HG03575 (cell line): ENCODE measurements around the gene SCD.
"Not testable (repeated sequence)": the region's sequence is repeated elsewhere in the genome, so short reads cannot be mapped to it uniquely, and the experiment has no call there.

Source experiments
- ATAC-seq: cut with Tn5 transposase; IDR thresholded peaks from one replicate; pipeline ENCODE4 v1.9.1; 2021; ENCODE audit not compliant: unreplicated experiment, insufficient number of reproducible peaks, low FRiP score; ENCODE audit errors: extremely low read depth

The SCD gene

GRCh38 chr10:100357059-100357858 lies 10.2 kb downstream of the SCD start:
- no peak for ATAC-seq

- no peak for ATAC-seq
Observed at GRCh38 chr10:100359030-100359432, 12.0 kb downstream of the SCD start.

- ATAC-seq: no peak
Observed at GRCh38 chr10:100359529-100360150, 12.6 kb downstream of the SCD start.

- ATAC-seq: no peak
Observed at GRCh38 chr10:100360234-100360633, 13.2 kb downstream of the SCD start.

- no peak for ATAC-seq
Observed at GRCh38 chr10:100362570-100363496, 15.8 kb downstream of the SCD start.

GRCh38 chr10:100364175-100364574 lies 17.1 kb downstream of the SCD start:
- no peak for ATAC-seq

GRCh38 chr10:100364735-100365391 lies 17.8 kb downstream of the SCD start:
- ATAC-seq: no peak

- ATAC-seq: no peak
Observed at GRCh38 chr10:100368721-100369120, 21.7 kb downstream of the SCD start.

GRCh38 chr10:100370714-100371481 lies 23.9 kb downstream of the SCD start:
- ATAC-seq: no peak

GRCh38 chr10:100371482-100372027 lies 24.5 kb downstream of the SCD start:
- ATAC-seq: no peak

GRCh38 chr10:100372415-100373297 lies 25.6 kb downstream of the SCD start:
- no peak for ATAC-seq

- ATAC-seq: peak; percentile 64
Observed at GRCh38 chr10:100373298-100374199, 26.5 kb downstream of the SCD start.

- no peak for ATAC-seq
Observed at GRCh38 chr10:100374200-100374655, 27.2 kb downstream of the SCD start.

- not testable (repeated sequence) for ATAC-seq
Observed at GRCh38 chr10:100374677-100375353, 27.8 kb downstream of the SCD start.

GRCh38 chr10:100376656-100377055 lies 29.6 kb downstream of the SCD start:
- not testable (repeated sequence) for ATAC-seq

- no peak for ATAC-seq
Observed at GRCh38 chr10:100377830-100378229, 30.8 kb downstream of the SCD start.
